HG02870 (cell line): ENCODE measurements around the gene CACNA1B.

ENCODE experiments used
- ATAC-seq: cut with Tn5 transposase; IDR thresholded peaks from one replicate; pipeline ENCODE4 v1.9.1; 2021; ENCODE audit warnings: mild to moderate bottlenecking, moderate library complexity; ENCODE audit not compliant: unreplicated experiment

Gene CACNA1B

DNA sequence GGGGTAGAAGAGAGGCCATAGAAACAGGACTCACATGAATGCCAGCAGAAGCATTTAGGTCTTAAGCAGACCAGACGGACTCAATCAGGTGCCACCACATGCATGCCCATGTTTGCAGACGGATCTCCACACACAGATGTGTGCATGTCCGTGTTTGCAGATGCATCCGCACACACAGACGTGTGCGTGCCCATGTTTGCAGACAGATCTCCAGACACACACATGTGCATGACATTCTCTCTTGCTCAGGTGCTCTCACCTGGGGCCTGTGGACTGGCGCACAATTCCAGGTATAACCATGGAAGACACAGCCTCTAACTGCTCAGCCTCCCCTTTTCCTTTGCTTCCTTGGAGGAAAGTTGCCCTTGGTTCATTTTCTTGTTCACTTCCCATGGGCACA lies 148.3 kb downstream of the CACNA1B start:
- no peak for ATAC-seq

DNA sequence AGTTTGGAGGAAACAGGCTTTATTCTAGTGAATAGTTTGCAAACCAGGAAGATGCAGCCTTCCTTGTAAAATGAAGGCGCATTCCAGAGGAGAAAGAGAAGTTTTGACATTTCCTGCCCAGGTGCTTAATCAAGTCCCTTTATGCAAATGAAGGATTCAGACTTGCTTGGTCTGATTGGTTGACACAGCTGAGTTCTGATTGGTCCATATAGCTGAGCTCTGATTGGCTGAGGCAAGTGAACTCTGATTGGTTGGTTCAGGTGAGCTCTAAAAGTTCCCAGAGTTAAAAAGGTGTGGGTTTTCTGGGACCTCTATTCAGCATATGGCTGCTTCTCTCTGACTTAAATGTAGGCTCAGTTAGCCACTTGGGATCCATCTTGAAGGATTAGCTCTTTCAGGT lies 151.0 kb downstream of the CACNA1B start:
- no peak for ATAC-seq

DNA sequence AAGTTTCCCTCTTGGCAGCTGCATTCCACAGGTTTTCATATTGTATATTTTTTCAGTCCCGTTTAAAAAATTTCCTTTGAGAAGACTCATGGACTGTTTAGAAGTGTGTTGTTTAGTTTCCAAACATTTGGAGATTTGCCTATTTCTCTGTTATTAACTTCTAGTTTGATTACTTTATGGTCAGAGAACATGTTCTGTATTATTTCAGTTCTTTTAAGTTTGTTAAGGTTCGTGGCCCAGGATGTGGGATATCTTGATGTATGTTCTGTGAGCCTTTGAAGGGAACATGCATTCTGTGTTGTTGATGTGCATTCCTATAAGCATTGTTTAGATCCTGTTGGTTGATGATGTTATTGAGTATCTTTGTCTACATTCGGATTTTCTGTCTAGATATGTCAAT lies 153.6 kb downstream of the CACNA1B start:
- no peak for ATAC-seq

DNA sequence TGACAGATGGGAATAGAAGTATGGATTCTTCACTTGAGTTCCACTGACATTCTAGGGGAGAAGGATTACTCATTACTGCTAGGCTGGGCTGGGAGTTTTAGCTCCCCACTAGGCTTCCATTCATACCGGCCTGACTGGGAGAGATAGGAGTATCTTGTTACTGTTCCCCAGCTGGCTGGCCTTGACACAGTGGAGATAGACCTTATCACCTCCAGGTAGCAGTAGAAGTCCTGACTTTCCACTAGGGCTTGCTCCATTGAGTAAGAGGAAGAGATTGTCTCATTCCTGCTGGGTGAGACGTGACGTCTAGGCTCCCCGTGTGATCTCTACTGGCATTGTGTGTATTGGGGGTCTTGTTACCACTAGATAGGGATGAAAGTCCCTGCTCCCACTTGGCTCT lies 156.4 kb downstream of the CACNA1B start:
- ATAC-seq: no peak

DNA sequence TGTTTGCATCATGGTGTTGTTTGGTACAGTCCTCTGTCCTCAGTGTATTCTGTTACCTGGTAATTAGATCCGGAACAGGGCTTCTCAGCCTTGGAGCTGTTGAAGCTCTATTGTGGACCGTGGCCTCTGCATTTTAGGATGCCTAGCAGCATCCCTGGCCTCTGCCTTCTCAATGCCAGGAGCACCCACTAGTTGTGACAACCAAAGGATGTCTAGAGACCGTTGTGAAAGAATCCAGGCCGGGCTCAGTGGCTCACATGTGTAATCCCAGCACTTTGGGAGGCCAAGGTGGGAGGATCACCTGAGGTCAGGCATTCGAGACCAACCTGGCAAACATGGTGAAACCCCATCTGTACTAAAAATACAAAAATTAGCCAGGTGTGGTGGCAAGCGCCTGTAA lies 159.6 kb downstream of the CACNA1B start:
- ATAC-seq: no peak

DNA sequence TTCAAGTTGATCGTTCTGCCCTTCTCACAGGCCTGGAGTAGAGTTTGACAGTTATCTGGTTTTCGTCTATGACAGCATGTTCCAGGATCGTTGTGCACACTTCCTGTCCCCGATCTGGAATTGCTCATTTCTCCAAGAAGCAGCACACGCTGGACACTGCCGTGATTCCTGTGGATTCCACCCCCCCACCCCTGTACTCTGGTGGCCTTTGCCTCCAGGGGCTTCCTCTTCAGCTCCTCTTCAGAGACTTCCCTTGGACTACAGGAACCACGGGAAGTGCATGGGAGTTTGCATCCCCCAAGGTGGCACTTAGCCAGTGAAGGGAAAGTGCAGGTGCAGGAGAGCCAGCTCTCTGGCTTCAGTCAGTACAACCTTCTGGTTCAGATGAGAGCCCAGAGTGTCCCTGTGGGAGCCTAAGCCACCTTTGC lies 160.7 kb downstream of the CACNA1B start:
- ATAC-seq: no peak

DNA sequence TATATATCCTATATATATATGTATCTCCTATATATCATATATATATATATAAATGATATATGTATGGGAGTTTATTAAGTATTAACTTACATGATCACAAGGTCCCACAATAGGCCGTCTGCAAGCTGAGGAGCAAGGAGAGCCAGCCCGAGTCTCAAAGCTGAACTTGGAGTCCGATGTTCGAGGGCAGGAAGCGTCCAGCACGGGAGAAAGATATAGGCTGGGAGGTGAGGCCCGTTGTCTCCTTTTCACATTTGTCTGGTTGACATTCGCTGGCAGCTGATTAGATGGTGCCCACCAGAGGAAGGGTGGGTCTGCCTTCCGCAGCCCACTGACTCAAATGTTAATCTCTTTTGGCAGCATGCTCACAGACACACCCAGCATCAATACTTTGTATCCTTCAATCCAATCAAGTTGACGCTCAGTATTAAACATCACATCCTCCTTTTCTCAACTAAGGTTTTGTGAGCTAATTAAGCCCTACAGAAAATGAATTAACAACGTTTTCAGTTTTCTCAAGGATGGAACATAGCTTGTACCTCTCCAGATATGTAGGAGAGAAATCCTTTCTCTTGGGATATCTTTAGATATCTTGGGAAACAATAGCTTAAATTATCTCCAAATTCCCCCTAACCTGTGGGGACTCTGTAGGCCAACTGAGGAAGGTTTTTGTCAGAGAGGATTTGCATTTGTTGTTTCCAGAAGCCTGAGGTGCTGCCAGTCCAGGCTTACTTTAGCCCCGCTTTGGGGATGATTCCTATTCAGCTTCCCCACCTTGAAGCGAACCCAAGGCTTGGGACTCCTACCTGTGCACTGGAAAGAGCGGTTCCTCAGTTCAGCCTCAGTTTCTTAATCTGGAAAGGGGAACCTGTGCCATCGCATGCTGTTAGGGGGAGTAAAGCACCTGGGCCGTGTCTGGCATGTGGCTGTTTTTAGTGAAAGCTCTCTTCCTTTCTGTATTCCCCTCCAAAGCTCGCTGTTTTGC lies 163.2 kb downstream of the CACNA1B start:
- ATAC-seq: no peak

DNA sequence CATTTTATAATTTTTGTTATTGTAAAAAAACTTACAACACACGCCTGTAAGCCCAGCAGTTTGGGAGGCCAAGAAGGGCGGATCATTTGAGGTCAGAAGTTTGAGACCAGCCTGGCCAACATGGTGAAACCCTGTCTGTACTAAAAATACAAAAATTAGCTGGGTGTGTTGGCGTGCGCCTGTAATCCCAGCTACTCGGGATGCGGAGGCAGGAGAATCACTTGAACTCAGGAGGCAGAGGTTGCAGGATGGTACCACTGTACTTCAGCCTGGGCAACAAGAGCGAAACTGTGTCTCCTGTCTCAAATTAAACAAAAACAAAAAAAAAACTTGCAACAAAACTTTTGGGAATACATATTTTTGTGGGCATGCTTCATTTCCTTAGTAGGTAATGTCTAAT lies 164.6 kb downstream of the CACNA1B start:
- no peak for ATAC-seq

DNA sequence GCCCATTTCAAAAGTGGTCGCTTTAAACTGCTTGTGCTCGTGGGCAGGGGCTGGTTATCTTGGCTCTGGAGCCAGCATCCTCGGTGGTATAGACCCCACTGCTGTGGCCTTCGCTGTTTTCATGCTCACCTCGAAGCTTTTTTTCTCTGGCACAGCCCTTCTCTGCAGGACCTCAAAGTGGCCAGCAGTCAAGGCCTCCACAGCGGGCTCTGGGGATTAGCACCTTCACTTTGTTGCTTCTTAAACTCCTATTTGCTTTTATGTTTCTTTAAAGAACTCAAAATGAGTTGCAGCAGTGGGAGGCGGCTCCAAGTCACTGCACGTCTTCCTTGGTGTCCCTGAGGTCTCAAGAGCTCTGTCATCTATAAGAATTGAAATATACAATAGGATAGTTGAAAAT lies 165.1 kb downstream of the CACNA1B start:
- ATAC-seq: no peak

DNA sequence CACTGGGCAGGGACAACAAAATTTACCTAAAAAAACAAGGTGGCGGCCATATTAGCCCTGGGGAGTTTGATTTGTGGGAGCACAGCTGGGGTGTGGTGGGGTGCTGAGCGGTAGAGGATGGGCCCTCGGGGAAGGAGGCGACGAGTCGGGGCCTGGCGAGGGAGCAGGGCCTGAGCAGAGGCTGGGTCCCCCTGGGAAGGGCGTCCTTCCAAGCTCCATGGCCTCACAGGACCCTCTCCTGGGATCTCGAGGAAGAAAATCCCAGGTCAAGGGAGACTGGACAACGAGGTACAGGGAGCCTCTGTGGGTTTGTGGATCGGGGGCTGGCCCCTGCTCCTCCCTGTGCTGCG lies 165.5 kb downstream of the CACNA1B start:
- ATAC-seq: no peak

DNA sequence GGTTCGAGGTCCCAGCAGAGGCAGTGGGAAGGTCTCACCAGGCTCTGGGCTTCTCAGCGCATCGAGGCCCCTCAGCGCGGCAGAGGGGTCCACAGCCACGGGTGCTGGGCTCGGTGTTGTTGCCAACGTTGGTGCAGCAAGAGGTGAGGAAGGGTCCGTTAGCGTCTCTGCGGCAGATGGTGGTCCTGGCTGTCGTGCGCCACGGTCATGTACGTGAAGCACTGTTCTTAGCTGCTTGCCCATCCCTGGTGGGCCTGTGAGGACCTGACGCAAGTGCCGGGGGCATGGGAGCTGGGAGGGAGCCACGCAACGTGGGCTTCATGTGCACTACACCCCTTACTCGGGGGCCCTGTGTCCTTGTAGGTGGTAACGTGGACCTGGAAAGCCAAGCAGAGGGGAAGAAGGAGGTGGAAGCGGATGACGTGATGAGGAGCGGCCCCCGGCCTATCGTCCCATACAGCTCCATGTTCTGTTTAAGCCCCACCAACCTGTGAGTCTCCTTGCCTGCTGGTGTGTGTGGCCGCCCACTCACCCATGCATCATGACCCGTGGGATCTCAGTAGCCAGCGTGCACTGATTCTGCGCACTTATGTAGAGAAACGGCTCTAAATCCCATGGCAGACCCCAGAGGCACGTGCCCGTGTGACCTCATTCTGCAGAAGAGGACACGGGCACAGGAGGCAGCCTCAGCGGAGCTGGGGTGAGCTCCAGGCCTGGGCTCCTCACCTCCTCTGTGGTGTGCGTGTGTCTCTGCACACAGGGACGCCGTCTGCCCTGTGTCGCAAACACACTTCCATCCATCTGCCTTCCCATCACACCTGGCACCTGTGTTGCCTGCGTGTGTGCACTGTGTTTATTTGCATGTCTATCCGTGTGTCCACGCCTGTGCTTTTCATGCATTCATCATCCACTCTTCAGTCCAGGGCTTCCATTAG lies 166.1 kb downstream of the CACNA1B start:
- ATAC-seq: no peak

DNA sequence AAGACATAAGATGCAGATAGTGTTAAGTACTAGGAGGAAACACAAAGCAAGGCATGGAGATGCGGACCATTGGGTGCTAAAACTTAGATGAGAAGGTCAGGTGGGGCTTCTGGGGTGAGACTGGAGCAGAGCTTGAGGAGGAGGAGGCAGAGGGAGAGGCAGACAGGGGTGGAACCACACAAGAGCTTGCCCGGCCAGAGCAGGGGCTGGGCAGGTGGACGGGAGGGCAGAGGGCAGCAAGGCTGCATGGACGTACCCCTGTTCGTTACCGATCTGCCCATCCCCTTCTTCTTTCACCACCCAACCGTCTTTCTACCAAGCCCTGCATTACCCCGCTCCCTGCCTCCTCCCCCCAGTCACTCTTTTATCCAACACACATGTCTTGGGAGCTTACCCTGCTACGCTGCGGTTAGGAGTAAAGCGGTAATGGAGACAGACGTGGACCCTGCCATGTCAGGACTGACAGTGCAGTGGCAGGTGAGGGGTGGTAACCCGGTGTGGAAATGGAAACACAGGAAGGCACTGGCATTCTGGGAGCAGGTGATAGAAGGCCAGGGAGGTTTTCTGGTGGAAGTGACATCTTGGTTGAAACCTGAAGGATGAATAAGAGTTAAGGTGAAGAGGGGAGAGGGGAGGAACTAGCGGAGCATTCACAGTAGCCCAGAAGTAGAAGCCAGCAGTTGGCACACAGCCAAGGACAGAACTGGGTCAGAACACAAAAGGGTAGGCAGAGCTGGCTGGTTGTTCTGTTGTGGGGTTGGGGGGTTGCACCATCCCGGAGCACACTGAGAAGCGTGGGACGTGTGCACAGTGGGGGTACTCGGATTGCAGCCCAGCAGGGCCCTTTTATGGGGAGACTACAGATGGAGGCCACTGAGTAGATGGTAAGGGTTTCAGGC lies 167.2 kb downstream of the CACNA1B start:
- ATAC-seq: no peak

DNA sequence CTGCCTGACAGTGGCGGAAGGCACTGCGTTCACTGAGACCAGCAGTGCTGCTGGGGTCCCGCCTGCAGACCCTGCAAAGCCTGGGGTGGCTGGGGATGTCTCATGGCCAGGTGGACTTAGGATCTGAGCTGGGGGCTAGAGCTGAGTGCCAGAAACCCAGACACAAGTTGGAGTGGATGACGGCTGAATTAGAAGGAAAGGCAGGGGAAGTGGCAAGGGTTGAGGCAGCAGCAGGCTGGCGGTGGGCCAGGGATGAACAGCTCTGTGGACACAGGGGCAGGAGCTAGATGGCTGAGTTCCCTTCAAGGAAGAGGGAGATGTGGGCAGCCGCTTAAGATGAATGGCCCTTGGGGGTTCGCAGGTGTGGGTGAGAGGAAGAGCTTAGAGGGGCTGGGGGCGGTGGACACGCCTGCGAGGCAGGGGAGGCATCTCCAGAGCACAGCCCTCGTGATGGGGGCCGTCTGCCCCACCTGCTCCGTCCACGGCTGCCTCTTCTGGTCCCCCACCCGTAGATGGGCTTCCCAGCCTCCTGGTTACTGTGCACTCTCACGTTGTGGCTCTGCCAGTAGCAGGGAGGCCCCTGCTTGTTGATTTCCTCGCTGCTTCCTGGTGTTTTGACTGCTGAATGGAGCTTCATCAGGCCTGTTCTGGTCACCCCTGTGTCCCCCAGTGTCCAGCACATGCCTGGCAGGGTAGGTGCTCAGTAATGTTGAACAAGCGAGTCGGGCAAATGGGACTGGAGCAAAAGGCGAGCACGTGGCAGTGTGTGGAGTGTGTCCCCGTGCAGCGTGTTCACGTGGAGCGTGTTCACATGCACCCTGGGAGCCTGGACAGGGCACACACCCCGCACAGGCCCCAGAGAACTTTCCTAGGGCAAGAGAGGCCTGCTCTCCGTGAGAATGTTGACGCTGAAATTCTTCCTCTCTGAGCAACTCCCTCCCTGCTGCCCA lies 168.2 kb downstream of the CACNA1B start:
- ATAC-seq: no peak

DNA sequence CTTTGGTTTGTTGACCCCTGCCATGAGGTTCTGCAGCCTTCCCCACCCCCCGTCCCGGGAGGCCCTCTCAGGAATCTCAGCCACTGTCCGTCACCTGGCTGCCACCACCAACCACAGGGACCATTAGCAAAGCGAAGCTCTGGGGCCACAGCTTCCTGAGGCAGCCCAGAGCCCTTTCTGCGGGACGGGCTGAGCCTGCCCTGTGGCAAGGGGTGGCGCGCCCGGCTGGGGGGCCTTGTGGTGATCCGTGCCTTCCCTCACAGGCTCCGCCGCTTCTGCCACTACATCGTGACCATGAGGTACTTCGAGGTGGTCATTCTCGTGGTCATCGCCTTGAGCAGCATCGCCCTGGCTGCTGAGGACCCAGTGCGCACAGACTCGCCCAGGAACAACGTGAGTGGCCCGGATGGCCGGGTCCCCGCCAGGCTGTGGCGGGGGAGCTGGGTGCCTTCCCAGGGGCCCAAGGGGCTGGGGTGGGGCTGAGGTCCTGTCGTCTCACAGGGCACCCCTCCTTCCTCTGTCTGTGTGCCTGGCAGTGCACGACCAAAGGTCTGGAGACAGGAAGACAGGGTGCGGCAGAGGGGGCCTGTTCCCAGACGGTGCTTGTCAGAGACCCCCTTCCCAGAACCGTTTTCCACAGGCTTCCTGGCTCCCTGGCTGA lies 169.2 kb downstream of the CACNA1B start:
- no peak for ATAC-seq

DNA sequence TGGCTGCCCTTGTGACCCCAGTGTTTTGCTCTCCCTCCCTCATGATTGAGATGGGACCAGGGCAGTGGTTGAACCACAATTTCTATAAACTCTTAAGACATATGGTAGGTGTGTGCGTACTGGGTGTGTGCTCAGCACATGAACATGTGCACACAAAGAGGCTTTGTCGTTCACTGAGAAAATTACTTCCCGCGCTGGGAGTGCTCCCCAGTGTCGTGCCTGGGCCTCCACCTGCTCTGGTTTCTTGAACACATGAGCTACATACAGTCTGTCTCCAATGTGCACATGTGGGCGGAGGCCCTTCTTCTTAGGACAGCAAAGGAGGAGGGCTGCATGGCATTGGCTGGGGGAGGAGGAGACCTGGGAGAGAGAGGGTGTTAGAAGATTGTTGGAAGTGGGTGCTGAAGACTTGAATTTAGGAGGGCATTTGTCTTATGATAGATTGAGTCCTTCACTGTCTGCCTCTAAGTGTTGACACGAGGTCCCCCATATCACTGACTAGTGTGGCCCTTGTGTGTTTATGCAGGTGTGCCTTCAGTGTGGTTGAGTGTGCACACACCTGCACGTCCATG lies 170.0 kb downstream of the CACNA1B start:
- ATAC-seq: no peak

DNA sequence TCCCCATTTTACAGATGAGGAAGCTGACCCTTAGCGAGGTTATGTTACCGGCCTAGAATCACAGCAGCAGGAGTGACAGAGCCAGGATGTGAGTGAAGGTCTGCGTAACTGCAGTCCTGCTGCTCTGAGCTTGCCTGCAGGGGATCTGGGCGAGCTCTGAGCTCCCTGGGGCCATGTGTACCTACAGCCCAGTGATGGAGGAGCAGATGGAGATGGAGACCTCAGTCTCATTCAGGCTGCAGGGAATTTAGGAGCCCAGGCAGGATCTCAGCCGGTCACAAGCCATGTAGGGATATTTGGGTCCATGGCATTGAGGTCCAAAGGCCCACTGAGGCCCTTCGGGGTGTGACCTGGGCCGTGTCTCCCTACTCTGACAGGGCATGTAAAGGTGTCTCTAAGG lies 170.6 kb downstream of the CACNA1B start:
- ATAC-seq: no peak

DNA sequence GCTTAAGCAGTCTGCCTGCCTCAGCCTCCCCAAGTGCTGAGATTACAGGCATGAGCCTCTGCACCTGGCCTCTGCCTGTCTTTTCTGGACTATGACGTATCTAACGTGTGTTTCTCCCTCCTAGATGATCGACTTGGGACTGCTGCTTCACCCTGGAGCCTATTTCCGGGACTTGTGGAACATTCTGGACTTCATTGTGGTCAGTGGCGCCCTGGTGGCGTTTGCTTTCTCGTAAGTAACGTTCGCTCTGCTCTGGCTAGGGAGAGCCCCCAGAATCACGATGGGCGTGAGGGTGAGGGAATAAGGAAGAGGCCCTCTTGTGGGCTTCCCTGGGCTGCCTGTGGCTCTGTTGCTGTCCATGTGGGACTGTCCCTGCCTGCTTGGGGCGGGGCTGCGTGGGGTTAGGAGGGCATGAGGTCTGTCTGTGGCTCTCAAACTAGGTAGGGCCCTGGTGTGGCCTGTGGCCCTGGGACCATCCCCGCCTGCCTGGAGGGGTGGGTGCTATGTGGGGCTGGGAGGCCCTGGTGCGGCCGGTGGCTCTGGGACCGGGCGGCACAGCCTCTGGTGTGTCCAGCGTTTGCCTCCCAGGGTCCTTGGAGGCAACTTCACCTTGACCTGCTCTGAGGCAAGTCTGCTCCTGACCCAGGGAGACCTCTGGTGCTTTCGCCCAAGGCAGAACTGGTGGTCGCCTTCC lies 171.7 kb downstream of the CACNA1B start:
- no peak for ATAC-seq

DNA sequence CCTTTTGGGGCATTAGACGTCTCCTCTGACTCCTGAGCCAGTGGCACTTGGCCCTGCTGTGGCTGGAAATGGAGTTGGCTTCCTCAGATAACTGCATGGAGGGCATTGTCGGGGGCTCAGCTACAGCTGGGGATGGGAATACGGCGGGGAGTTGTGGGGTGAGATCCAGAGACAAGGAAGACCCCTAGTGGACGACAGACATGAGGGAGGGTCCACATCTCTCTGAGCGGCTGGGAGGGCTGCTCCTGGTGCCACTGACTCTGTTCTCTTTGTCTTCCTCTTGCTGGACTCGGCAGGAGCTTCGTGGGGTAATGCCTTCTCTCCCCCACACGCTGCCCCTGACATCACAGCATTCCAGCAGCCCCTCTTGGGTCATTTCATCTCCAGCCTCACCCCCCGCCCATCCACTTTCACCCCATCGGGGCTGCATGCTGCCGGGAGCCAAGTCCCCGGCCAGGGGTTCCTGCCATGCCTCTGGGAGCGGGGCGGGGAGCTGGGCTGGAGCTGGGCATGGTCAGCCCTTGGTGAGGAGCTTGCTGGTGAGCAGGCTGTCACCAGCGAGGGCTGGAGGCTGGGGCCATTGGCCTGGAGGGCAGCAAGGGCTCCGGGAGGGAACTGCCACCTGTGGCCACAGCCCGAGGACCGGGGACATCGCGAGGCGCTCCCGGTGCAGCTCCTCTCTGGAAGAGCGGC lies 172.3 kb downstream of the CACNA1B start:
- no peak for ATAC-seq
